Prostate gland (tissue), 2 donors: Measurements from ENCODE around the gene SLC13A4. TPM values are rescaled to one million over a fixed set of nuclear protein-coding genes. Genes with fewer than 3 reads are reported as not detected.

ENCODE experiments used
- DNase-seq: peaks from one replicate; pipeline ENCODE4 v3.0.0-alpha.2; 2019; ENCODE audit warnings: low spot score
- H3K27ac ChIP-seq, 2 donors: fragments of 200-600 bp; sonication (generic); 2 replicates each; pipeline ENCODE4 v1.5.1; 2017 to 2019
- H3K27me3 ChIP-seq: fragments of 200-600 bp; sonication (generic); replicated peaks from 2 replicates; pipeline ENCODE4 v1.5.1; 2019; ENCODE audit not compliant: insufficient read depth
- H3K36me3 ChIP-seq, 2 donors: fragments of 200-600 bp; sonication (generic); 1 replicate in 1 of 2; 2 replicates in 1 of 2; pipeline versions ENCODE4 v1.5.1 to v1.8.1; 2017 to 2019
- H3K4me1 ChIP-seq: fragments of 200-600 bp; sonication (generic); replicated peaks from 2 replicates; pipeline ENCODE4 v1.5.1; 2019
- H3K4me3 ChIP-seq, 2 donors: fragments of 200-600 bp; sonication (generic); 2 replicates each; pipeline ENCODE4 v1.5.1; 2017 to 2019
- H3K9me3 ChIP-seq: fragments of 200-600 bp; sonication (generic); 2 replicates; pipeline ENCODE4 v1.5.1; 2017
- CTCF ChIP-seq, 4 experiments: fragments of 200-600 bp in 2 of 4; fragments of 450-650 bp in 2 of 4; sonication (generic) in 2 of 4; IDR thresholded peaks; 1 replicate in 3 of 4; 2 replicates in 1 of 4; pipeline ENCODE4 v1.5.1; 2016 to 2019; ENCODE audit warnings: antibody characterized with exemption in 4 of 4, mild to moderate bottlenecking in 2 of 4, moderate library complexity in 2 of 4
- POLR2A ChIP-seq: fragments of 450-650 bp; IDR thresholded peaks from one replicate; pipeline ENCODE4 v1.6.1; 2016; ENCODE audit warnings: antibody characterized with exemption, mild to moderate bottlenecking
- POLR2AphosphoS5 ChIP-seq: sonication (generic); formaldehyde crosslinking; IDR thresholded peaks from one replicate; pipeline ENCODE4 v1.6.1; 2017; ENCODE audit warnings: antibody characterized with exemption
- WGBS: methylation state at CpG from one replicate; pipeline ENCODE4 v1.1.5; 2018; 5-methylcytosine and 5-hydroxymethylcytosine counted together
- intact Hi-C: fragments of 100-400 bp; cut with DNase I; formaldehyde crosslinking; loops from one replicate; pipeline ENCODE4 v1.14.2; 2022
- small RNA-seq, 2 donors: library from RNA; depleted of rRNA; stranded (forward); fragments of <200 nt; gene quantifications; one replicate each; pipeline ENCODE3, GENCODE V24; 2016
- total RNA-seq, 2 donors: library from RNA; depleted of rRNA; stranded (reverse); fragments of >200 nt; gene quantifications; one replicate each; pipeline ENCODE4 v1.1.0, GENCODE V29; 2016

Gene SLC13A4
- total RNA-seq, 2 donors from 2014 or later: 9.4 TPM; not detected in 1

DNA sequence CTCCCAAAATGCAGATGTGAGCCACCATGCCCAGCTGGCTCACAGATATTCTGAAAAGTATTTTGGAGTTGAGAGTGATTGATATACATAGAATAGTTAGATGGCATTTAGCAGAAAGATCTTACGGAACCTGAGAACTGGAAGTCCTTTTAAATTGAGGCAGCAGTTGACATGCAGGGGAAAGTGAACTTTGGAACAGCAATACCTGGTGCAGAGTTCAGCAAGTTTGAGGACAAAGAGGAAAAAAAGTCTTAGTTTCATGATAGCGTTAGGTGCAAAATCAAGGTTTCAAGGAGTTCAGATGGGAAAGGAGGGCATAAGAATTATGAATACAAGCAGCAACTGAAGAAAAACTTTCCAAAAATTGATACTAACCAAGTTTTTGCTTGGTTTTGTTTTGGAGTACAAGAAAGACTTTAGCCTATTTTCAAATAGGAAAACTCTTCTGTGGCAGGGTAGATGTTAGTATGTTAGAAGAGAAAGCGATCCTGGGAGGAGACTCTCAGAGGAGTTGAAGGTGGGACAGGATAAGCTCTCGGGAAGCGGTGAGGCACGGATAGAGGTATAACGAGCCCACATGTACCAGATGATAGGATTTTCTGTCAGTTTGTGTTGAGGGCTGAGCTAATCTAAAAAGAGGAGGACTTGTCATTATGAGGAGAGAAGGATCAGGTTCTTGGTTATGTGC is 93.7 kb downstream of the SLC13A4 start:
- Histone ChIP-seq H3K4me3 (no peak overlapping the region), H3K4me1 (no peaks in the 10 kb centered on the region), H3K27ac (no peak overlapping the region), H3K9me3 (no peaks in the 10 kb centered on the region), H3K27me3 (no peaks in the 10 kb centered on the region), H3K36me3 (no peaks in the 10 kb centered on the region)
- 95% methylated on average over 7 of the region's 7 CpGs for WGBS
- DNase-seq: no peak
- TF ChIP-seq POLR2A (no peak), POLR2AphosphoS5 (no peak), CTCF (IDR thresholded peaks at IDR 0.05) (no peak)
- intact Hi-C loops: no loop called here

Small RNA genes lying within 50 kb of the gene (small RNA-seq; reads per million reads assigned to genes)
- gene RNU6-1154P: 0 reads per million in 2 donors

Other genes starting within 250 kb of the SLC13A4 start
- 10 to 100 TPM; 19.0 to 44.7 TPM for gene CNOT4, start 218.1 kb downstream of the SLC13A4 start, total RNA-seq
- 10 to 100 TPM; 33.1 to 62.4 TPM for gene NUP205, start 170.3 kb downstream of the SLC13A4 start, total RNA-seq
- gene STMP1, start 65.7 kb downstream of the SLC13A4 start, total RNA-seq: 10 to 100 TPM; 29.9 to 31.9 TPM
- gene FAM180A, start 20.6 kb upstream of the SLC13A4 start, total RNA-seq: 1 to 10 TPM in 1 of 2 donors, under 1 TPM in 1; 0.77 to 6.9 TPM
- gene MTPN, start 249.2 kb upstream of the SLC13A4 start, total RNA-seq: 100 to 1,000 TPM in 1 of 2 donors, 10 to 100 TPM in 1; 85.6 to 137 TPM